Kidney capillary endothelial cell (primary cell): ENCODE results near the gene CD40.
"Not testable (repeated sequence)": the region's sequence is repeated elsewhere in the genome, so short reads cannot be mapped to it uniquely, and the experiment has no call there.

Experiments used
- DNase-seq: peaks from one replicate; pipeline ENCODE4 v3.0.0-alpha.2; 2018; ENCODE audit warnings: low spot score

Gene CD40

DNA sequence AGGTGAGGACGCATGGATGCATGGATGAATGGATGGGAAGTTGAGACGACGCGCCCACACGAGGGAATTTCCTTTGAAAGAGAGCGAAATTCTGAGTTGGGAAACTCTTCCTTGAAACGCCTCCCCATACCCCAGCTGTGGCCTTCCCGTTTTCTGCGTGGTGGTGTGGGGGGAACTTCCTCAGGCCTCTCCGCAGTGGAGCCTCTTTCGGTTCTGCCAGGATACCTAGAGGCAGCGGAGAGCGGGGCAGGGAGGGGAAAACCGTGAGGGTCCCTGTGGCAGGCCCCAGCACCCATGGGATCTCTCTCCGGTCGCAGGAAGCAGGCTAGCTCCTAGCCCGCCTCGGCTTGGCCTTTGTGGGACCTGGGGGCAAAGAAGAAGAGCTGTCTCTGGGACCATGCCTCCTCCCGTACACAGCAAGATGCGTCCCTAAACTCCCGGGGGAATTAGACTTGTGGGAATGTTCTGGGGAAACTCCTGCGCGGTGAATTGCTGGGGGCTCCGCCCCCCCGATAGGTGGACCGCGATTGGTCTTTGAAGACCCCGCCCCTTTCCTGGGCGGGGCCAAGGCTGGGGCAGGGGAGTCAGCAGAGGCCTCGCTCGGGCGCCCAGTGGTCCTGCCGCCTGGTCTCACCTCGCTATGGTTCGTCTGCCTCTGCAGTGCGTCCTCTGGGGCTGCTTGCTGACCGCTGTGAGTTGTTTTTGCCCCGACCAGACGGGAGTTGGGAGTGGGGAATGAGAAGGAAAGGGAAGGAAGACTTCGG, at the start of gene CD40:
CD40 (plus strand) TSS at position 611 of the 764 bp plus-strand sequence; CDS start at position 641, 30 bp downstream.
- DNase-seq, result peak; percentile 91

DNA sequence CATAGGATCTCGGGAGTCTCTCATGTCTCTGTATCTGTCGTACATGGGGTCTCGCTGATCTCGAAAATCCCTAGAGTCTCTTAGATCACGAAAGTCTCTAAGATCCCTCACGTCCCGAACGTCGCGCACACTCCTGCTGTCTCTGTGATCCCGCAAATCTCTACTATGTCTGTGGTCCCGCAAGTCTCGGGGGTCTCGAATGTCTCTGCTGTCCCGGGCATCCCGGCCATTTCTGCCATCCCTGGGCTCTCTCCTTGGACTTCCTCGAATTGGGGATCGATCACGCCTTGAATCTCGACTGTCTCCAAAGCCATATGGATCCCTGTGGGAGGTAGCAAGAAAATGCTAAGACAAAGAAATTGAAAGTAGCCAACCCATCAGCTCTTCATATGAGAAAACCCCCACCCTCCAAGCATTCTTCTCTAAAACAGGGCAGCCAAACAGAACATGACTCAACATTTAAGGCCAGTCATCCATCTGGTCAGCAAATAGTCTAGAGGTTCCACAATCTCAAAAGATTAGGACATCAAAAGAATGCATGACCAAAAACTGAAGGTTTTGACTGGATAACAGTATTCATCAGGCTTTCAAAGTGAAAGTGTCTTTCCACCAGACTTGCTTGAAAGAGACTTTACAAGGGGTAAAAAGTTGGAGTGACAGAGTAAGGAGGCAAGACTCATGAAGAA, 47.8 kb upstream of the CD40 start:
- DNase-seq, result peak; percentile 23

DNA sequence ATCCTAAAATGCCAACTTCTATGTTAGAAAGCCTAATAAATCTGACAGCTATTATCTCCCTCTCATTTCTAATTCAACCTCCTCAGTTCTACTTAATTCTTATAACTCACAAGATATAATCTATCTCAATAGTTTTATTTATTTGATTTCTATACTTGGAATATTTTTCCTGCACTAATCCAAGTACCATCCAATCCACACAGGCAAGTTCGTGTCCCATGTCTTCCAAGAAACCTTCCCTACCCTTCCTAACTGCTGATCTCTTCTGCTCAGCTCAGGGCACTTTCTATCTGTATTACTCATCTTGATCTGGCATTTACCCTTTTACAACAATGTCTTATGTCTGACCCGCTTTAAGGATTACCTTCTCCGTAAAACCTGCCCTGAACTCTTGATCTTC, 46.5 kb upstream of the CD40 start:
- DNase-seq, result no peak

DNA sequence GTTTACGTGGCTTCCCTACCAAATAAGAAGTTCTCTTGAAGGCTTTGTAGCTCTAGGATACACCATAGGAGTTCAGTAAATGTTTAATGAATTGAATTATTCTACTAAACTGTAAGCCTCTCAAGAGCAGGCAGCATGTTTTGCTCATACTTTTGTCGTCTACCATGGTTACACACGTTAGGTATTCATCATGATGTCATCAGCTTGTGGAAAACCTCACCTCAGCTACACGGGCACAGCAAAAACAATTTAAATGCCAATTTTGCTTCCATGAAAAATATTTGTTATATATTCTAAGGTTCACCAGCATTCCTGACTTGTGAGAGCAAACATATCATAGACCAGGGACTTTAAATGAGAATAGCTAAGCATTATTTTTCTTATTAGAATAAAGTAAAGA, 45.1 kb upstream of the CD40 start:
- DNase-seq, result no peak

DNA sequence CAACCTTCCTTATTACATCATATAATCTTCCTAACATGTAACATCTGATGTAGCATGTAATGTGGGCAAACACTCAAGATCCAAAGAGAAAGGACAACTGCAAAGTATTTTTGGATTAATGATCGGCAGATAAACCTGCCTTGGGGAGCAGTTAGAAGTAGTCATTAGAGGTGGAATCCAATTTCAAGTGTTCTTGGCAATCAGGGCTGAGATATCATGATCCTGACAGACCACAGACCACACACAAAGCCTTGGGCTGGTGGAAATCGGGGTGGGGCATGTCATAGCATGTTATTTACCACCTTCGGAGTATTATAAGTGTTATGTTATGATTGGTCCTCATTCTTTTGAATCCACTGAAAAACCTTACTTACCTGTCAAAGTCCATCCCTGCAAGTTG, 44.7 kb upstream of the CD40 start:
- DNase-seq, result no peak

DNA sequence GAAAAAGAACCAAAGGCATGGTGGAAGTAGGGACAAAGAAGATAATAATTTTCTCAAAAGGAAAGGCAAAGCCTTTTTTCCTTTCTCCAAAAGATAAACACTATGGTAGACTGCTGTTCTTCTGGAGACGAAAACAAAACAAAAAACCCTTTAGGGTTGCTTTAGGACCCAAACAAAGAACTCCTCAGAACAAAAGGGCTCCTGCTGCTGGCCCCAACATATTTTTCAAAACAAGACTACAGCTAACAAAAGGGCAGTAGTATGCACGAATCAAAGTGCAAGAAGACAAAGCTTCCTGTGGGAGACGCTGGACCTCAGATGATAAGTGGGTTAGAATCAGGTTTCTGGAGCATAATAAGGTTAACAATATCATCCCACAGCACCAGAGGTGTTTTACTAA, 44.1 kb upstream of the CD40 start:
- DNase-seq, result no peak

DNA sequence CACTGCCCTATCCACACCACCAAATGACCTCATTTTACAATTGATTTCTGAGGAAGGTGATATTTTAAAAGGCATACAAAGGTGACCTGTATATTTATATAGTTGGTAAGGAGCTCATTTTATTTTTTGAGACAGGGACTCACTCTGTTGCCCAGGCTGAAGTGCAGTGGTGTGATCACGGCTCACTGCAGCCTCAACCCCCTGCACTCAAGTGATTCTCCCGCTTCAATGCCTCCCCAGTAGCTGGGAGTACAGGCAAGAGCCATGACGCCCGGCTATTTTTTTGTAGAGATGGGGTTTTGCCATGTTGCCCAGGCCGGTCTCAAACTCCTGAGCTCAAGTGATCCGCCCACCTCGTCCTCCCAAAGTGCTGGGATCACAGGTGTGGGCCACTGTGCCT, 41.3 kb upstream of the CD40 start:
- DNase-seq, result no peak

DNA sequence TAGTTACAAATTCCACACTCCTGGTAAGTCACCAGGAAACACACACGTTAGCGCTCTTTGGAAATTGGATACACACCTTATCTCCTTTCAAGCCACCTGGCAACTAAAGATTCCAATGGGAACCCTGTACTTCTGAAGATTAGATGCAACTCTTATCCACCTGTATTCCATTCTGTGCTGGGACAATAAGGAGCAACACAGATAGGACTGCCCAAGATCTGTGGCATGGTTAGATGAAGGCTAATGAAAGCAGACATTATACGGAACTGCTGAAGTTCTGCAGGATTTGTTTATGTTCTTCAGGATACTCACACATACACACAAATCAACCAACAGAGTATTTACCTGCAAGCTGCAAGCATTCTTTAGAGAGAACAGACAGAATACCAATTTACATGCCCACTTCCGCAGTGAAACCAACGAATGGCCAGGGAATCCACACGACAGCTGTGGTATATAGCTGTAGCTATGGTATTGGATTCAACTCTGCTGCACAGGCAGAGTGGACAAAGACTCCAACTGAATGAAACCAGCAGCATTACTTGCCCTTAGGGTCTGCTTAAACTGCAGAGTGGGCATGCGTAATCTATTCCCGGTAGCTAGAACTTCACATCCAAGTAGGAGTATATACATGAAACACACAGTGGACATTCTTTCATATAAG, 40.3 kb upstream of the CD40 start:
- DNase-seq, result no peak

DNA sequence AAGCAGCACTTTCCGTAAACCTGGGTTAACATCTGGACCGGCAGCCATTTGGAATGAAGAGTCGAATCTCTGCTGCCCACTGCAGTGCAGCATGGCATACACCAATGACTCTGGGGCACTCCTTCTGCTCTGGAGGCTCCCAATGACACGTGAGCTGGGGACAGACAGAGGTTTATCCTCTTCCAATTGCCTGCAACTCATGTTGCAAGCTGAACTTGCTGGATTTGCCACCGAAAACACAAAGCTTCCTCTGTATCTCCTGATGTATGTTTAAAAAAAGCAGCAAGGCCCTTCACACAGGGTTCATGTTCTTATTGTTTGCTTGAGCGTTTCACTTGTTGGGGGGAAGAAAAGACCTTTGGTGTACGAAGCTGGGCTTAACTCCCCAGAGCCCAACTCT, 39.2 kb upstream of the CD40 start:
- DNase-seq, result no peak

DNA sequence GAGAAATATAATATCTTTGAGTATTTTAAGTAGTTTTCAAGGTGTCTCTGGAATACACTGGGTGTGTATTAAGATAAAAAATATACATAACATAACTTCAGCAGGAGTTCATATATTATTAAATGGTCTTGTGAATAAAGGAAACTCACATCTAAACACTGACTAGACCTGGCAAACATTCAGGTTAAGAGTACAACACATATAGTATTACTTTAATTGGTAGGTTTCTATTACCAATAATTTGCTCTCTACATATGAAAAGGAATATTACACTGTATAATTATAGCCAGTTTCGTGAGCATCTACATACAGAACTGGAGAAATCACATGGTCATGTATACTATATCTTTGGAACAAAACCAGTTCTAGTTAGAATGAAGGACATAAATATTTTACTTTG, 37.0 kb upstream of the CD40 start:
- DNase-seq, result no peak

DNA sequence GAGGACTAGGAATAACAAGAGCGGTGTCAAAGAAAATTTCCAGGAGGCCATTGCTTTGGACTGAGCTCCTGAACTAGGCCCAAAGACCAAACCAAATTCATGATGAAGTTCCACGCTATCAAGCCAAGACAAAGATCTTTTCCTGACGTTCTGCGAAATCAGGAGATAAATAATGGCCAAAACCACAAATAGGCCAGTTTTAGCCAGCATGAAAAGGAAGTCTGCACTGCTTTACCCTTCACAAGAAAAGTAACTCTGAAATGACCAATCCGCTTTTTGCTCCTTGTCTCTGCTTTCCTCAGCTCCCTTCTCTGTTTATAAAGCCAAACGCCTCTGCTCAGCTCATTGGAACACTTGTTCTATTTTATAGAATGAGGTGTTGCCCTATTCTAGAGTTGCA, 35.0 kb upstream of the CD40 start:
- DNase-seq, result no peak

DNA sequence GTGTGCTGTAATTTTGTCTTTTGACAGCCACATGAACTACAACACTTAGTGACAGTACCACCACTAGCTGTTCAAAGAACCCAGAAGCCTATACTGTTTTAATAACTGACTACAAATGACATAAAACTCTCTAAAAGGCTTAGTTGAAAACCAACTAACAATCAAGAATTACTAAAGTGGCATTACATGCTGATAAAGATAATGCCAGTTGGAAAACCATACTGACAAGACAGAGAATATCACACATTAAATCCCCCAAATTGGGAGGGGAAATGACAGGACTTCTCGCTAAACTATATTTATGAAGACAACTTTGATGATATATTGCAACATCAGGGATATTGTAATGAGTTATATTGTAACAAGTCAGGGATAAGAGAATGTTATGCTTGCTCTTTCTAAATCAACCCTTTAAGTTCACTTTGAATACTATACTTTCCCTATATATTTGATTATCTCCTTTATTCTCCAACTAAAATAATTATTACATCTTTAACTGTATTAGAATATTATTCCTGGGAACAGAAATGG, 34.5 kb upstream of the CD40 start:
- no peak for DNase-seq

DNA sequence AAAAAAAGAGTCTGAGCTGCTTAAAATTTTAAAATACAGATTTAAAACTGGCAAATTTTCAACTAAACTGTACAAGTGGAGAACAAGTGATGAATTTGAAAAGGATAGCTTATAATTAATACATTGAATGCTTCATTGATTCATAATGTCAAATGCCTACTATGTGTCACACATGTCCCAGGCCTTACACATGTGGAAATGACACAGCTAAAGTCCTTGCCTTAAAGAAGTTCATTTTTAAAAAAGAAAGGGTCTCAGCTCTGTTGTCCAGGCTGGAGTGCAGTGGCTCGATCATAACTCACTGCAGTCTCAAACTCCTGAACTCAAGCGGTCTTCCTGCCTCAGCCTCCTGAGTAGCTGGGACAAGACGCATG, 33.3 kb upstream of the CD40 start:
- no peak for DNase-seq

DNA sequence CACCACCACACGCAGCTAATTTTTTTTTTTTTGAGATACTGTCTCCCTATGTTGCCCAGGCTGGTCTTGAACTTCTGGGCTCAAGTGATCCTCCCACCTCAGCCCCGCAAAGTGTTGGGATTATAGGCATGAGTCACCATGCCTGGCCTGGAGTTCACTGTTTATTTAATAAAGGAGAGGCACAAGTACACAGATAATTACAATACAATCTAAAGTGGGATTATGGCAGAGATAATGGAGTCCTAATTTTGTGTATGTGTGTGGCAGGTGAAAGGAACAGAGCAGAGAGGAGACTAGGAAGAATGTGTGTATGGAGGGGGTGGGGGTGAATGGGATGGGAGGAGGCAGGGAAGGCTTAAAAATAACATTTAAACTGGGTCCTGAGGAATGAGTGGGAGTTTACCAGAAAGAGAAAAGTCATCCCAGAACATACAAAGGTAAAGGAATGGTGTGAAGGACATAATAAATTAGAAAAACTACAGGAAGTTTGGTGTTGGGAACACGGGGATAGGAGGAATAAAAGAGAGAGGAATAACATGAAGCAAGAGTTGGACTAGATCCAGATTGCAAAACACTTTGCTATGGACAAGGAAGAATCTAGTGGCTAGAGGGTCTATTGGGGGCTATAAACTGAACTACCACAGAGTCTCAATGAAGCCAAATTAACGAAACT, 32.8 kb upstream of the CD40 start:
- no peak for DNase-seq

DNA sequence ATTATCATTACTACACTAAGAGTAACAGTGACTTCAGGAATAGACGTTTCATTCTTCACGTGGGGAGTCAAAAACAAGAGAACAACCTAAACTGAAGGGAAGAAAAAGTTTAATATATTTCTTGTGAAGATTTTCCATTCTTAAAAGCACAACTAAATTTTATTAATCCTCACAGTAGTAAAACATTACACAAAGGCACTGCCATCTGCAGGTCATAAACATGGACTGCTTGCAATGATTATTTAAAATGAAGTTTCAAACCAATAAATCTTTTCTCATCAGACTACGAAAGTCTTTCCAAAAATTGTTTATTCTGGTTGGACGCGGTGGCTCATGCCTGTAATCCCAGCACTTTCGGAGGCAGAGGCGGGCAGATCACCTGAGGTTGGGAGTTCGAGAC, 31.0 kb upstream of the CD40 start:
- DNase-seq, result peak; percentile 12

DNA sequence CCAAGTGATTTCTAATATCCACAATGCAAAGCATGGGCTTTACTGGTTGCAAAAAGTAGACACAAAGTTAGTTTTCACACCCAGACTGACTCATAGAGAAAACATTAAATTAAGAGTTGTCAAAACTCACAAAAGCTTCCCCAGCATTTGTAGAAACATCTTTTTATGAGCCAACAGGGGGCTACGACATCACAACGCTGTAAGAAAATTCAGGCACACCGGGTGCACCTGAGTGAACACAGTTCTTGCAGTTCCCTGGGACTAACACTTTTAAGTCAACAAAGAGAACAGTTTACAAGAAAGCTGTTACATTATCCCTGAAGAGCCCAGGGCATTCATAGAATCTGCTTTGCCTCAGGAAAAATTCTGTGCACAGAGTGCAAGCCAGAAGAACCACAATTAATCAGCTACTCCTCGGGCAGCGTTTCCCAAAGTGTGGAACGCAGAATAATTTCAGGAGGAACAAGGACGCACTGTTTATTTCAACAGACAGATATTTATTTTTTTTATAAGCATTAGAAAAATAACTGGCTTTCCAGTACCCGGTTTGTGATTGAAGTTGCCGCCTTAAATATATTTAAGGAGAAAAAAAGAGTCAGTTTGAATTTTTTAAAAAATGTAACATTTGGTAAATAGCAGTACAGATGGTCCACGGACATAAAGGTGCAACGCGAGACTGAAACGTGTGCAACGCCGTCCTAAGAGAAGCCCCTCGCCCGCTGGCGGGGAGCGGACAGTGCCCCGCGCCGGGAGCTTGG, 29.5 kb upstream of the CD40 start:
- peak; percentile 28 for DNase-seq

DNA sequence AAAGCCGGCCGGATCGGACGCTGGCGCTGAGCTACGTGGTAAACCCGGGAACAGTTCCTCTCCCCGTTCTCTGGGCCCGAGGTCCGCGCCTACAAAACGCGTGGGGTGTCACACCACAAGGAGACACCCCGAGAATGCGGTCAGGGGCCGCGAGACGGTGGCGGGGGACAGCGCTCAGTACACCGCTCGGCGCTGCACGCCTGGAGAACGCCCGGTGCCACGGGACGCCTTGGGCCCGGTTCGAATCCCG, 29.0 kb upstream of the CD40 start:
- DNase-seq, result no peak

DNA sequence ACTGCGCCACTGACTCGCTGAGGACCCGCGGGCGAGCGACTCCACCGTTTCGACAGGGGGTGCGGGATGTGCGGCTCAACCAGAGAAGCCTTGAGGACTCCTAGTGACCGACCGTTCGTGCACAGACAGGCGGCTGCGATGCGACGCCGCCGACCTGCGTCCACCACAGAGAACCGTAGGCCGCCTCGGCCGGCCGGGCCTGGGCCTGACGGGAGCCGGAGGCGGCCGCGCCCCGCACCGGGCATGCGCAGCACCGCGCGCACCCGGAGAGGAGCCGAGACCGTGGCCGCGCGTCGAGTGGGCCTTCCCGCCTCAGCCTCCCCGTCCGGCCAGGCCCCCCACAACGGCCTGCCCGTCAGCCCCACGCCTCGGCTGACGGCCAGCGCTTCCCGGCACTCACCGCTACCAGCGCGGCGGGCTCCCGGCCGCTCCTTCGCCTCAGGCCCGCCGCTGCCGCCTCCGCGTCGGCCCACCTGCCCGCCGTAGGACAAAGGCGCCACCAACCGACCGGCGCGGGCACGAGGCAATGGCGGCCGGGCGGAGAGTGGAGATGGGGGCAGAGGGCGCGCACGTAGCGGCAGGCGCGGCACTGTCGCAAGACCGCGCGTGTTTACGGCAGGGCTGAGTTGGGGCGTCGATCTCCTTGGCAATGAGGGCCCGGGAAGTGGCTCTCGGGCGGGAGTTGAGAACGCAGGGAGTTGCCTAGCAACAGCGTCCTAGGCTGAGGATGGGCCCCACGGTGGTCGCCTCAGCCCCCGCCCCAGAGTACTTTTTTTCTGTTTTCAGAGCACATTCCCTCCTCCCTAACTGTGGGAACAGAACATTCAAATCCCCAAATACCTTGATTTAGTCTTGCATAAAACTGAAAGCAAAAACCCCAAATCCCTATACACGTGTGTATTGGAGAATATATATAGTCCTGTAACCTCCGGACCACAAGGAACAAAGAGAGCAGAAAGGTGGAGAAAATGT, 28.4 kb upstream of the CD40 start, which contains the start of gene NCOA5:
NCOA5 (minus strand) TSS at position 546 of the 972 bp plus-strand sequence. CDS start 10,538 bp downstream, outside the sequence.
- DNase-seq, result peak; percentile 94

DNA sequence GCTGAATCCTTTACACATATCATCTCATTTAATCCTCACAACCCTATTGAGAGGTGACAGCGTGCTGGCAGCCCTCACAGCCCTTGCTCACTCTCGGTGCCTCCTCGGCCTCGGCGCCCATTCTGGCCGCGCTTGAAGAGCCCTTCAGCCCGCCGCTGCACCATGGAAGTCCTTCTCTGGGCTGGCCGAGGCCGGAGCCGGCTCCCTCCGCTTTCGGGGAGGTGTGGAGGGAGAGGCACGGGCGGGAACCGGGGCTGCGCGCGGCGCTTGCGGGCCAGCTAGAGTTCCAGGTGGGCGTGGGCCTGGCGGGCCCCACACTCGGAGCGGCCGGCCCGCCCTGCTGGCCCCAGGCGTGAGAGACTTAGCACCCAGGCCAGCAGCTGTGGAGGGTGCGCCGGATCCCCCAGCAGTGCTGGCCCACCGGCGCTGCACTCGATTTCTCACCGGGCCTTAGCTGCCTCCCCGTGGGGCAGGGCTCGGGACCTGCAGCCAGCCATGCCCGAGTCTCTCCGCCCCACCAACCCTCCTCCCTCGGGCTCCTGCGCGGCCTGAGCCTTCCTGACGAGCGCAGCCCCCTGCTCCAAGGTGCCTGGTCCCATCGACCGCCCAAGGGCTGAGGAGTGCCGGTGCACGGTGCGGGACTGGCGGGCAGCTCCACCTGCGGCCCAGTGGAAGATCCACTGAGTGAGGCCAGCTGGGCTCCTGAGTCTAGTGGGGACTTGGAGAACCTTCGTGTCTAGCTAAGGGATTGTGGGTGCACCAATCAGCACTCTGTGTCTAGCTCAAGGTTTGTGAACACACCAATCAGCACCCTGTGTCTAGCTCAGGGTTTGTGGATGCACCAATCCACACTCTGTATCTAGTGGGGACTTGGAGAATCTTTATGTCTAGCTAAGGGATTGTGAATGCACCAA, 26.2 kb upstream of the CD40 start:
- not testable (repeated sequence) for DNase-seq

DNA sequence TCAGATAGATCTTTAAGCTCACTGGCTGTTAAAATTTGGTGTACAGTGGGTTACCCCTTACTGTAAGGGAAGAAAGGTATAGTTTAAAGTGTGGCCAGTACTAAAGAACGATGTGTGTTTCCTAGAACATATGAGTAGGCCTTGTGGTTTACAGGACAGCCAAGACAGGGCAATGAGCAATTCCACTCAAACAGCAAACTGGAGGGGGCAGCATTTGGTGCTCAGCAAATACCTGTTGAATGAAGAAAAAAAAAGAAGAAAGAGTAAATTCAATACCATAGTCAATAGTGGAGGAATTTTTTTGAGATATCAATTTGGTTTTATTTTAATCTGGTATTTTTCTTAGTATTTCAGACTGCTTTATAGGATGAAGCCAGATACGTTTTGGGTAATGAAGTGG, 24.6 kb upstream of the CD40 start:
- DNase-seq, result no peak
